H1 (cell line): ENCODE measurements around the gene TMEM145. TPM values are rescaled to one million over a fixed set of nuclear protein-coding genes. Genes with fewer than 3 reads are reported as not detected.

Experiments used
- CBX8 ChIP-seq: fragments of 300-800, 300-1000 bp; sonication (generic); IDR thresholded peaks from 2 replicates; pipeline ENCODE4 v1.7.1; 2016; ENCODE audit warnings: low read depth, low read length, borderline replicate concordance
- EP300 ChIP-seq, 2 experiments: IDR thresholded peaks; 1 replicate in 1 of 2; 2 replicates in 1 of 2; pipeline ENCODE4 v1.6.1; 2011 to 2012; ENCODE audit warnings: low read depth in 2 of 2, low read length in 2 of 2, mild to moderate bottlenecking in 2 of 2, borderline replicate concordance in 1 of 2, inconsistent platforms in 1 of 2, moderate library complexity in 1 of 2
- EZH2 ChIP-seq: fragments of 200-600 bp; sonication (generic); IDR thresholded peaks from 2 replicates; pipeline ENCODE4 v1.7.1; 2012; ENCODE audit warnings: low read depth, mild to moderate bottlenecking, moderate library complexity, low read length, inconsistent platforms; ENCODE audit not compliant: severe bottlenecking
- KDM4A ChIP-seq: IDR thresholded peaks from one replicate; pipeline ENCODE4 v1.7.1; 2012; ENCODE audit warnings: low read depth, mild to moderate bottlenecking, moderate library complexity, low read length, inconsistent platforms; ENCODE audit not compliant: severe bottlenecking
- MAFK ChIP-seq: IDR thresholded peaks from 2 replicates; pipeline ENCODE4 v1.6.1; 2012; ENCODE audit warnings: low read depth, mild to moderate bottlenecking, improper control_type of control experiment, low read length
- POLR2AphosphoS5 ChIP-seq: IDR thresholded peaks from 2 replicates; pipeline ENCODE4 v1.6.1; 2011; ENCODE audit warnings: low read depth, low read length
- RBBP5 ChIP-seq: IDR thresholded peaks from 2 replicates; pipeline ENCODE4 v1.7.1; 2012; ENCODE audit warnings: low read depth, mild to moderate bottlenecking, inconsistent platforms, low read length, moderate library complexity, borderline replicate concordance
- RFX5 ChIP-seq: IDR thresholded peaks from 2 replicates; pipeline ENCODE4 v1.6.1; 2011; ENCODE audit warnings: low read depth, low read length, improper control_type of control experiment, borderline replicate concordance
- RXRA ChIP-seq: IDR thresholded peaks from 2 replicates; pipeline ENCODE4 v1.6.1; 2011; ENCODE audit warnings: low read depth, mild to moderate bottlenecking, low read length, moderate library complexity; ENCODE audit not compliant: insufficient read depth
- TBP ChIP-seq: IDR thresholded peaks from 2 replicates; pipeline ENCODE4 v1.6.1; 2011; ENCODE audit warnings: low read depth, low read length, improper control_type of control experiment
- polyA plus RNA-seq, 7 experiments: library from polyadenylated mRNA; depleted of rRNA in 3 of 7; stranded (reverse) in 5 of 7; unstranded in 2 of 7; fragments of >200 nt in 5 of 7; fragments of 200-250 nt in 2 of 7; gene quantifications; 1 replicate in 5 of 7; 2 replicates in 1 of 7; 4 replicates in 1 of 7; pipeline versions ENCODE4 v1.2.1 to v1.2.3, GENCODE V29; 2011 to 2013; ENCODE audit warnings: missing spikeins in 2 of 7, mixed read lengths in 2 of 7
- total RNA-seq: library from RNA; stranded (reverse); fragmentation: NEBNext Ultra II Directional; extraction: Animal tissue kit (Norgen Biotek cat#: 25700); gene quantifications from 2 replicates; pipeline ENCODE4 v1.2.1, GENCODE V29; 2021
- TF ChIP-seq, protein P1 (sequence below), 3 experiments: IDR thresholded peaks; 1 replicate in 2 of 3; 2 replicates in 1 of 3; pipeline versions ENCODE4 v1.5.1 to v1.6.1; 2011; ENCODE audit warnings: low read length in 3 of 3, mild to moderate bottlenecking in 3 of 3, inconsistent platforms in 2 of 3, low read depth in 1 of 3, moderate library complexity in 1 of 3; ENCODE audit not compliant: insufficient read depth in 1 of 3; ENCODE audit errors: control extremely low read depth in 1 of 3
- TF ChIP-seq, protein P2 (sequence below): IDR thresholded peaks from 2 replicates; pipeline ENCODE4 v1.6.1; 2011; ENCODE audit warnings: low read length, improper control_type of control experiment

Gene TMEM145
- total and polyA plus RNA-seq, 2 of the 8 experiments (the other 6 are each of a cell fraction or from before 2014, with no cell fraction given), result 2.3 to 4.7 TPM

- TF ChIP-seq, protein P1, sequence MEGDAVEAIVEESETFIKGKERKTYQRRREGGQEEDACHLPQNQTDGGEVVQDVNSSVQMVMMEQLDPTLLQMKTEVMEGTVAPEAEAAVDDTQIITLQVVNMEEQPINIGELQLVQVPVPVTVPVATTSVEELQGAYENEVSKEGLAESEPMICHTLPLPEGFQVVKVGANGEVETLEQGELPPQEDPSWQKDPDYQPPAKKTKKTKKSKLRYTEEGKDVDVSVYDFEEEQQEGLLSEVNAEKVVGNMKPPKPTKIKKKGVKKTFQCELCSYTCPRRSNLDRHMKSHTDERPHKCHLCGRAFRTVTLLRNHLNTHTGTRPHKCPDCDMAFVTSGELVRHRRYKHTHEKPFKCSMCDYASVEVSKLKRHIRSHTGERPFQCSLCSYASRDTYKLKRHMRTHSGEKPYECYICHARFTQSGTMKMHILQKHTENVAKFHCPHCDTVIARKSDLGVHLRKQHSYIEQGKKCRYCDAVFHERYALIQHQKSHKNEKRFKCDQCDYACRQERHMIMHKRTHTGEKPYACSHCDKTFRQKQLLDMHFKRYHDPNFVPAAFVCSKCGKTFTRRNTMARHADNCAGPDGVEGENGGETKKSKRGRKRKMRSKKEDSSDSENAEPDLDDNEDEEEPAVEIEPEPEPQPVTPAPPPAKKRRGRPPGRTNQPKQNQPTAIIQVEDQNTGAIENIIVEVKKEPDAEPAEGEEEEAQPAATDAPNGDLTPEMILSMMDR (IDR thresholded peaks at IDR 0.05; ENCODE audit: control extremely low read depth in 1 of 3, insufficient read depth in 1 of 3, low read depth in 1 of 3, low read length in 3 of 3), result peak; percentile 15 to 30 (median 19); a peak in 3 of 4 replicates
- TF ChIP-seq RFX5 (no peak), KDM4A (peak; percentile 13), EZH2 (peak; percentile 29), TBP (no peak), MAFK (no peak), CBX8 (no peak), RXRA (no peak), RBBP5 (no peak), EP300 (IDR thresholded peaks at IDR 0.05; ENCODE audit: borderline replicate concordance in 1 of 2, low read depth in 2 of 2, low read length in 2 of 2) (no peak), POLR2AphosphoS5 (no peak)
- TF ChIP-seq, protein P2, sequence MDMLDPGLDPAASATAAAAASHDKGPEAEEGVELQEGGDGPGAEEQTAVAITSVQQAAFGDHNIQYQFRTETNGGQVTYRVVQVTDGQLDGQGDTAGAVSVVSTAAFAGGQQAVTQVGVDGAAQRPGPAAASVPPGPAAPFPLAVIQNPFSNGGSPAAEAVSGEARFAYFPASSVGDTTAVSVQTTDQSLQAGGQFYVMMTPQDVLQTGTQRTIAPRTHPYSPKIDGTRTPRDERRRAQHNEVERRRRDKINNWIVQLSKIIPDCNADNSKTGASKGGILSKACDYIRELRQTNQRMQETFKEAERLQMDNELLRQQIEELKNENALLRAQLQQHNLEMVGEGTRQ, result no peak
These were observed 10.9 kb downstream of the TMEM145 start (continued) for GRCh38 chr19:42323852-42324654.
